ENCODE measurements around the gene SGSH.
A peak's percentile ranks its signal among the peaks of the same experiment; 100 is the strongest.
"Not testable (repeated sequence)": the region's sequence is repeated elsewhere in the genome, so short reads cannot be mapped to it uniquely, and the experiment has no call there.

The SGSH gene

GRCh38 chr17:80220054-80220735 is at the start of gene SGSH, which contains the start of gene SLC26A11:
SGSH (minus strand) TSS chr17:80220333; CDS start chr17:80220313, 20 bp downstream.
SLC26A11 (plus strand) TSS chr17:80220427; CDS start chr17:80221561, 1,134 bp downstream.
- DNase-seq: peak; percentile 87

GRCh38 chr17:80269405-80269807 is 49.3 kb upstream of the SGSH start:
- no peak for DNase-seq

GRCh38 chr17:80268427-80268826 is 48.3 kb upstream of the SGSH start:
- DNase-seq: no peak

GRCh38 chr17:80267391-80267790 is 47.3 kb upstream of the SGSH start:
- DNase-seq: no peak

GRCh38 chr17:80265205-80266068 is 45.3 kb upstream of the SGSH start:
- DNase-seq: peak; percentile 87

GRCh38 chr17:80264205-80265075 is 44.3 kb upstream of the SGSH start:
- peak; percentile 82 for DNase-seq

- DNase-seq: peak; percentile 94
These were observed 43.4 kb upstream of the SGSH start for GRCh38 chr17:80263253-80264204.

- DNase-seq: no peak
These were observed 42.7 kb upstream of the SGSH start for GRCh38 chr17:80262775-80263244.

- no peak for DNase-seq
These were observed 42.2 kb upstream of the SGSH start for GRCh38 chr17:80262291-80262690.

GRCh38 chr17:80261895-80262279 is 41.8 kb upstream of the SGSH start:
- DNase-seq: no peak

GRCh38 chr17:80261159-80261894 is 41.2 kb upstream of the SGSH start:
- peak; percentile 87 for DNase-seq

GRCh38 chr17:80260791-80261158 is 40.6 kb upstream of the SGSH start, which contains the start of gene RNF213:
RNF213 (plus strand) TSS chr17:80260852; CDS start chr17:80263682, 2,830 bp downstream.
- DNase-seq: peak; percentile 85

GRCh38 chr17:80260069-80260535 is 40.0 kb upstream of the SGSH start:
- peak; percentile 94 for DNase-seq

GRCh38 chr17:80259457-80260068 is 39.4 kb upstream of the SGSH start:
- peak; percentile 67 for DNase-seq

GRCh38 chr17:80258296-80258695 is 38.2 kb upstream of the SGSH start:
- DNase-seq: not testable (repeated sequence)

GRCh38 chr17:80257716-80258213 is 37.6 kb upstream of the SGSH start:
- no peak for DNase-seq

GRCh38 chr17:80256034-80256350 is 35.9 kb upstream of the SGSH start:
- DNase-seq: no peak

- DNase-seq: peak; percentile 86
These were observed 34.5 kb upstream of the SGSH start for GRCh38 chr17:80254396-80255251.

Measured in activated effector memory CD4-positive, alpha-beta T cell treated with anti-CD3 and anti-CD28 coated beads, Interleukin-2, amount 50 U/mL, for 16 hours (primary cell).